ENCODE data around the gene SLC38A5. TPM values are rescaled to one million over a fixed set of nuclear protein-coding genes. Genes with fewer than 3 reads are reported as not detected.

Gene SLC38A5
- total RNA-seq, 1 experiment from 2014 or later, result 0.33 TPM

DNA sequence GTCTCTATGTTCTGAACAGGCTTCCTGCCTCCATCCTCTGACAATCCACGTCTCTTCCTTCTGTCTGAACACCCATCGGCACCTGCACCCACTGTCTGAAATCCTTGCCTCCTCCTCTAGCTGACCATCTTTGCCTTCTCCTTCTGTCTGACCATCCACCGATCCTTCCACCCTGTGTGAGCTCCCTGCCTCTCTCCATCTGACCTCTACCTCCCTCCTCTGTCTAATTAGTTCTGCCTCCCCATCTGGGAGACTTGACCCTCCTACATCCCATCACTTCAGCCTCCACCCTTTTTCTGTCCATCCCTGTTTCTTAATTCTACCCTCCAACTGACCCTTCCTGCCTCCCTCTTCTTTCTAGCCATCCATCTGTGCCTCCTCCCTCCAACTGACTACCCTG lies 10.0 kb downstream of the SLC38A5 start:
- DNase-seq, result no peak
- Mint-ChIP-seq H3K27me3 (ENCODE audit: unreplicated experiment) (peaks cover 9% of the 10 kb centered on the region), H3K27ac (ENCODE audit: unreplicated experiment) (no peak overlapping the region), H3K4me1 (ENCODE audit: low read depth, unreplicated experiment) (peaks cover 11% of the 10 kb centered on the region), H3K36me3 (ENCODE audit: insufficient read depth, unreplicated experiment) (no peaks in the 10 kb centered on the region), H3K4me3 (ENCODE audit: low read depth, unreplicated experiment) (no peak overlapping the region), H3K9me3 (ENCODE audit: low read depth, unreplicated experiment) (no peaks in the 10 kb centered on the region)
- intact Hi-C loops (cut with micrococcal nuclease; ENCODE audit: unreplicated experiment), result no loop called here
- TF ChIP-seq, protein P1, sequence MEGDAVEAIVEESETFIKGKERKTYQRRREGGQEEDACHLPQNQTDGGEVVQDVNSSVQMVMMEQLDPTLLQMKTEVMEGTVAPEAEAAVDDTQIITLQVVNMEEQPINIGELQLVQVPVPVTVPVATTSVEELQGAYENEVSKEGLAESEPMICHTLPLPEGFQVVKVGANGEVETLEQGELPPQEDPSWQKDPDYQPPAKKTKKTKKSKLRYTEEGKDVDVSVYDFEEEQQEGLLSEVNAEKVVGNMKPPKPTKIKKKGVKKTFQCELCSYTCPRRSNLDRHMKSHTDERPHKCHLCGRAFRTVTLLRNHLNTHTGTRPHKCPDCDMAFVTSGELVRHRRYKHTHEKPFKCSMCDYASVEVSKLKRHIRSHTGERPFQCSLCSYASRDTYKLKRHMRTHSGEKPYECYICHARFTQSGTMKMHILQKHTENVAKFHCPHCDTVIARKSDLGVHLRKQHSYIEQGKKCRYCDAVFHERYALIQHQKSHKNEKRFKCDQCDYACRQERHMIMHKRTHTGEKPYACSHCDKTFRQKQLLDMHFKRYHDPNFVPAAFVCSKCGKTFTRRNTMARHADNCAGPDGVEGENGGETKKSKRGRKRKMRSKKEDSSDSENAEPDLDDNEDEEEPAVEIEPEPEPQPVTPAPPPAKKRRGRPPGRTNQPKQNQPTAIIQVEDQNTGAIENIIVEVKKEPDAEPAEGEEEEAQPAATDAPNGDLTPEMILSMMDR (IDR thresholded peaks at IDR 0.05; ENCODE audit: unreplicated experiment), result no peak
- CTCF ChIA-PET, result no interaction called here
- BruUV-seq (replicated peaks), result no TSS peak

DNA sequence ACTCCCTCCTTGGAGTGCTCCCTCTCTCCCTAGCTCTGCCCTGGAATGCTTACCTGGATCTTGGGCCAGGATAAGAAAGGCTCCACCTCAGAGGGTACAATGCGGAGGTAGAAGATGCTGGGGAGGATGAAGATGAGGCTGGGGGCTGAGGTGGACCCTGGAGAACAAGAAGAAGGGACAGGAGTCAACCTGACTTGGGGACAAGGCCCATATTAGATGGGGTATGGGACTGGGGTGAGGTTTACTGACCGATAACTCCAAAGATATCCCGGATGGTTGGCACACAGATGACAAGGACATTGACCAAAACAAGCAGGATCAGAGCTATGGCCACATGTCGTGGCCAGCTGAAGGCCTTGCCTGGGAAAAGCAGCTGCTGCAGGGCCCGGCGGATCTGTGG lies 10.6 kb downstream of the SLC38A5 start:
- no TSS peak for BruUV-seq (replicated peaks)
- no peak for DNase-seq
- H3K4me3 Mint-ChIP-seq (ENCODE audit: low read depth, unreplicated experiment), result no peak overlapping the region
- no peaks in the 10 kb centered on the region for H3K9me3 Mint-ChIP-seq (ENCODE audit: low read depth, unreplicated experiment)
- peaks cover 9% of the 10 kb centered on the region for H3K27me3 Mint-ChIP-seq (ENCODE audit: unreplicated experiment)
- CTCF ChIA-PET, result no interaction called here
- TF ChIP-seq, protein P1 (IDR thresholded peaks at IDR 0.05; ENCODE audit: unreplicated experiment), result no peak
- peaks cover 11% of the 10 kb centered on the region for H3K4me1 Mint-ChIP-seq (ENCODE audit: low read depth, unreplicated experiment)
- no peaks in the 10 kb centered on the region for H3K36me3 Mint-ChIP-seq (ENCODE audit: insufficient read depth, unreplicated experiment)
- H3K27ac Mint-ChIP-seq (ENCODE audit: unreplicated experiment), result no peak overlapping the region
- intact Hi-C loops (cut with micrococcal nuclease; ENCODE audit: unreplicated experiment), result no loop called here

DNA sequence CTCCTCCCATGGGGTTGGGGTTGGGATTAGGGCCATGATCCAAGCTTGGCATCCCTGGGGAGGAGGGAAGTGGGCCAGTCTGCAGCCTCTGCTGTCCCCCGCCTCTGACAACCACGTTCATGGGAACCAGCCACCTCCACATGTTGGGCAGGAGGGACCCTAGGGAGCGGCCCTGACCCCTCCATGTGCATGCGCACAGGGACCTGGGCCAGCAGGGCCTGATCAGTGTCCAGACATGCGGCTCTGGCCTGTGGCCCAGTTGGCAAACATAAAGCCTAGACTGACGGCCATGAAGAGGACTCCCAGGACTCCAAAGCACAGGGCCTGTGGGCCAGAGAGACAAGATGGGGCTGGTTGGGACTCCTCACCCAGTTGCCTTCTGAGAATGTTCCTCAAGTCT lies 11.3 kb downstream of the SLC38A5 start:
- intact Hi-C loops (cut with micrococcal nuclease; ENCODE audit: unreplicated experiment), result no loop called here
- no peak overlapping the region for H3K4me3 Mint-ChIP-seq (ENCODE audit: low read depth, unreplicated experiment)
- H3K27ac Mint-ChIP-seq (ENCODE audit: unreplicated experiment), result no peak overlapping the region
- TF ChIP-seq, protein P1 (IDR thresholded peaks at IDR 0.05; ENCODE audit: unreplicated experiment), result no peak
- H3K9me3 Mint-ChIP-seq (ENCODE audit: low read depth, unreplicated experiment), result no peaks in the 10 kb centered on the region
- H3K36me3 Mint-ChIP-seq (ENCODE audit: insufficient read depth, unreplicated experiment), result no peaks in the 10 kb centered on the region
- CTCF ChIA-PET, result no interaction called here
- H3K4me1 Mint-ChIP-seq (ENCODE audit: low read depth, unreplicated experiment), result peaks cover 5% of the 10 kb centered on the region
- DNase-seq, result no peak
- no TSS peak for BruUV-seq (replicated peaks)
- H3K27me3 Mint-ChIP-seq (ENCODE audit: unreplicated experiment), result peaks cover 9% of the 10 kb centered on the region

DNA sequence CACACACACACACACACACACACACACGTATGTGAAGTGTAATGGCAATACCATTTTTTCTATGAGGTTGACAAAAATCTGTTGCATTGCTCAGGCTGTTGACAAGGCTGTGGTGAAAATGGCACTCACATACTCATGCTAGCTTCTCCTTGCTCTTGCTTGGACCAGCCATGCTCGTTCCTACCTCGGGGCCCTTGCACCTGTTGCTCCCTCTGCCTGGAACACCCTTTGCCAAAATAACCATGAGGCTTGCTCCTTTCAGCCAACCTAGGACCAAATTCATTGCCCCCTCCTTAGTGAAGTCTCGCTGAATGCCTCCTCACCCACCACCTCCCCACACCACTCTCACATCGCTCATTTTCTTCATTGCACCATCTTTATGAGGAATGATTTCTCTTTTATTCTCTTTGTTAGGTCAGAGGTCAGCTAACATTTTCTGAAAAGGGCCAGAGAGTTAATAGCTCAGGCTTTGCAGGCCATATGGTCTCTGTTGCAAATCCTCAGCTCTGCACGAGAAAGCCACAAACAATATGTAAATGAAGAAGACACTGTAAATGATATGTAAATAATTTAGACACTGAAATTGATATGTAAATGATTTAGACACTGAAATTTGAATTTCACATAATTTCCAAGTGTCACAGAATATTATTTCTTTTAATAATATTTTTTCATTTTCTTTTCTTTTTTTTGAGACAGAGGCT lies 13.3 kb downstream of the SLC38A5 start:
- H3K27me3 Mint-ChIP-seq (ENCODE audit: unreplicated experiment), result peaks cover 9% of the 10 kb centered on the region
- no peaks in the 10 kb centered on the region for H3K9me3 Mint-ChIP-seq (ENCODE audit: low read depth, unreplicated experiment)
- TF ChIP-seq, protein P1 (IDR thresholded peaks at IDR 0.05; ENCODE audit: unreplicated experiment), result no peak
- BruUV-seq (replicated peaks), result no TSS peak
- CTCF ChIA-PET, result no interaction called here
- intact Hi-C loops (cut with micrococcal nuclease; ENCODE audit: unreplicated experiment), result no loop called here
- H3K27ac Mint-ChIP-seq (ENCODE audit: unreplicated experiment), result no peak overlapping the region
- no peaks in the 10 kb centered on the region for H3K36me3 Mint-ChIP-seq (ENCODE audit: insufficient read depth, unreplicated experiment)
- H3K4me3 Mint-ChIP-seq (ENCODE audit: low read depth, unreplicated experiment), result no peak overlapping the region
- no peaks in the 10 kb centered on the region for H3K4me1 Mint-ChIP-seq (ENCODE audit: low read depth, unreplicated experiment)
- no peak for DNase-seq

All from Calu3 (cell line).